Ishikawa (cell line): ENCODE data around the gene TADA2B.

Source experiments
- CREB1 ChIP-seq: IDR thresholded peaks from 2 replicates; pipeline ENCODE4 v1.6.1; 2012; ENCODE audit warnings: low read depth
- EP300 ChIP-seq: IDR thresholded peaks from 2 replicates; pipeline ENCODE4 v1.6.1; 2012; ENCODE audit warnings: borderline replicate concordance
- FOXM1 ChIP-seq: IDR thresholded peaks from 2 replicates; pipeline ENCODE4 v1.6.1; 2012; ENCODE audit warnings: low read depth, borderline replicate concordance
- MAX ChIP-seq: IDR thresholded peaks from 2 replicates; pipeline ENCODE4 v1.6.1; 2012
- NFIC ChIP-seq: IDR thresholded peaks from 2 replicates; pipeline ENCODE4 v1.6.1; 2012
- RAD21 ChIP-seq: IDR thresholded peaks from 2 replicates; pipeline ENCODE4 v1.6.1; 2012; ENCODE audit warnings: low read depth
- REST ChIP-seq: IDR thresholded peaks from 2 replicates; pipeline ENCODE4 v1.6.1; 2012; ENCODE audit warnings: low read depth, mild to moderate bottlenecking
- TAF1 ChIP-seq: IDR thresholded peaks from 2 replicates; pipeline ENCODE4 v1.6.1; 2012; ENCODE audit warnings: low read depth, mild to moderate bottlenecking
- TCF12 ChIP-seq: IDR thresholded peaks from 2 replicates; pipeline ENCODE4 v1.6.1; 2012; ENCODE audit warnings: low read depth
- USF1 ChIP-seq: IDR thresholded peaks from 2 replicates; pipeline ENCODE4 v1.6.1; 2012
- YY1 ChIP-seq: IDR thresholded peaks from 2 replicates; pipeline ENCODE4 v1.6.1; 2012; ENCODE audit warnings: low read depth
- ZBTB7A ChIP-seq: IDR thresholded peaks from 2 replicates; pipeline ENCODE4 v1.6.1; 2012; ENCODE audit warnings: low read depth

GRCh38 chr4:7067126-7067451 is 23.9 kb downstream of the TADA2B start:
- no peak for TF ChIP-seq MAX
- no peak for TF ChIP-seq YY1
- TF ChIP-seq REST: no peak
- no peak; the same call in 1 of the 2 replicates for TF ChIP-seq TAF1
- no peak for TF ChIP-seq CREB1
- TF ChIP-seq EP300: no peak
- no peak for TF ChIP-seq USF1
- no peak for TF ChIP-seq FOXM1
- no peak for TF ChIP-seq RAD21
- TF ChIP-seq NFIC: no peak
- no peak for TF ChIP-seq ZBTB7A
- TF ChIP-seq TCF12: no peak
